Measurements from ENCODE around the gene THAP7. TPM values are rescaled to one million over a fixed set of nuclear protein-coding genes. Genes with fewer than 3 reads are reported as not detected.

THAP7 gene
- total and polyA plus RNA-seq, 9 of the 15 experiments (the other 6 are each of a cell fraction or from before 2014, with no cell fraction given): 7.9 to 263 (median 84.1) TPM

DNA sequence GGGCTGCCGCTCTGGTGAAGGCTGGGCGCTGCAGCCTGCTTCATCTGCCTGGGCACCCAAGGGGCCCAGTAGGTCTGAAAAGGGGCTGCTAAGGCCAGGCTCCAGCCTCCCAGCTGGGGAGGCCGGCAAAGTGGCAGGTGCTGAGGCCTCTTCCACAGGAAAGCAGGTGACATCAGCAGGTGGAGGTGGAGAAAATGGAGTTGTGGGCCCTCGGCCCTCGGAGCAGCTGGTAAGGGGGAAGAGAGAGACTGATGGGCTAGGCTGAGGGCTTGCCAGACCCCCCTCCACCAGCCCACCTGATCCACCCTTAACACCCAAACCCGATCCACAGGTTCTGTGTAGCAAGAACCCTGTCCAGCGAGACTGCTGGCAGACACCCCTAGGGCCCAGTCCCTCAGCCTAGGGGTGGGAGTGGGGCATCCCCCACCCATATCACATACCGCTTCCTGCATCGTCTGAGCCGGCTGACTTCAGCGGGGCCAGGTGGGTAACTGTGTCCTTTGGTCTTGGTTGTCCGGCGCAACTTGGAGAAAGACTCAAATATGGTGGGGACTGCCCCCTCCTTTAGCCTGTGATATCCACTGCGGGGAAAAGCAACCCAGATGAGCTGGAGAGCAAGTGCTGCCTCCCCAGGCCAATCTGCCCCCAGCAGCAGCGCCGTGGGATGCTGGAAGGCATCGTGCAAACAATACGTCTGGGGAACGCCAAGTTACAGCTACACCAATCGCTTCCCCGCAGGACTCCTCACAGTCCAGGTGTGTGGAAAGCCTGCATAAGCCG, 1.5 kb downstream of the THAP7 start (continued):
- TF ChIP-seq NCOA1 (IDR thresholded peaks at IDR 0.05; ENCODE audit: low read depth) (no peak), ESRRA (IDR thresholded peaks at IDR 0.05; ENCODE audit: borderline replicate concordance, low read depth) (no peak), AFF4 (CRISPR knock-in tag; IDR thresholded peaks at IDR 0.05) (no peak), CEBPB (tag; IDR thresholded peaks at IDR 0.05) (no peak), ZNF57 (CRISPR knock-in tag; IDR thresholded peaks at IDR 0.05) (no peak), SRF (CRISPR knock-in tag; IDR thresholded peaks at IDR 0.05) (peak in 1 of 2 experiments; percentile 14; a peak in 1 of 4 replicates), HLTF (IDR thresholded peaks at IDR 0.05) (no peak), RBBP5 (IDR thresholded peaks at IDR 0.05; ENCODE audit: borderline replicate concordance, insufficient read depth, low read length, poor library complexity, severe bottlenecking) (no peak), CEBPG (CRISPR knock-in tag; IDR thresholded peaks at IDR 0.05) (no peak), CEBPG (tag; conservative IDR thresholded peaks at IDR 0.05 in 1 of 2, IDR thresholded peaks at IDR 0.05 in 1 of 2) (no peak), IRF2 (CRISPR knock-in tag; IDR thresholded peaks at IDR 0.05) (no peak), RBM39 (optimal IDR thresholded peaks at IDR 0.05; ENCODE audit: low read depth, low read length) (no peak)
- TF ChIP-seq, protein P1, sequence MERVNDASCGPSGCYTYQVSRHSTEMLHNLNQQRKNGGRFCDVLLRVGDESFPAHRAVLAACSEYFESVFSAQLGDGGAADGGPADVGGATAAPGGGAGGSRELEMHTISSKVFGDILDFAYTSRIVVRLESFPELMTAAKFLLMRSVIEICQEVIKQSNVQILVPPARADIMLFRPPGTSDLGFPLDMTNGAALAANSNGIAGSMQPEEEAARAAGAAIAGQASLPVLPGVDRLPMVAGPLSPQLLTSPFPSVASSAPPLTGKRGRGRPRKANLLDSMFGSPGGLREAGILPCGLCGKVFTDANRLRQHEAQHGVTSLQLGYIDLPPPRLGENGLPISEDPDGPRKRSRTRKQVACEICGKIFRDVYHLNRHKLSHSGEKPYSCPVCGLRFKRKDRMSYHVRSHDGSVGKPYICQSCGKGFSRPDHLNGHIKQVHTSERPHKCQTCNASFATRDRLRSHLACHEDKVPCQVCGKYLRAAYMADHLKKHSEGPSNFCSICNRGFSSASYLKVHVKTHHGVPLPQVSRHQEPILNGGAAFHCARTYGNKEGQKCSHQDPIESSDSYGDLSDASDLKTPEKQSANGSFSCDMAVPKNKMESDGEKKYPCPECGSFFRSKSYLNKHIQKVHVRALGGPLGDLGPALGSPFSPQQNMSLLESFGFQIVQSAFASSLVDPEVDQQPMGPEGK (CRISPR knock-in tag; IDR thresholded peaks at IDR 0.05; ENCODE audit: borderline replicate concordance): no peak
- TF ChIP-seq, protein P2, sequence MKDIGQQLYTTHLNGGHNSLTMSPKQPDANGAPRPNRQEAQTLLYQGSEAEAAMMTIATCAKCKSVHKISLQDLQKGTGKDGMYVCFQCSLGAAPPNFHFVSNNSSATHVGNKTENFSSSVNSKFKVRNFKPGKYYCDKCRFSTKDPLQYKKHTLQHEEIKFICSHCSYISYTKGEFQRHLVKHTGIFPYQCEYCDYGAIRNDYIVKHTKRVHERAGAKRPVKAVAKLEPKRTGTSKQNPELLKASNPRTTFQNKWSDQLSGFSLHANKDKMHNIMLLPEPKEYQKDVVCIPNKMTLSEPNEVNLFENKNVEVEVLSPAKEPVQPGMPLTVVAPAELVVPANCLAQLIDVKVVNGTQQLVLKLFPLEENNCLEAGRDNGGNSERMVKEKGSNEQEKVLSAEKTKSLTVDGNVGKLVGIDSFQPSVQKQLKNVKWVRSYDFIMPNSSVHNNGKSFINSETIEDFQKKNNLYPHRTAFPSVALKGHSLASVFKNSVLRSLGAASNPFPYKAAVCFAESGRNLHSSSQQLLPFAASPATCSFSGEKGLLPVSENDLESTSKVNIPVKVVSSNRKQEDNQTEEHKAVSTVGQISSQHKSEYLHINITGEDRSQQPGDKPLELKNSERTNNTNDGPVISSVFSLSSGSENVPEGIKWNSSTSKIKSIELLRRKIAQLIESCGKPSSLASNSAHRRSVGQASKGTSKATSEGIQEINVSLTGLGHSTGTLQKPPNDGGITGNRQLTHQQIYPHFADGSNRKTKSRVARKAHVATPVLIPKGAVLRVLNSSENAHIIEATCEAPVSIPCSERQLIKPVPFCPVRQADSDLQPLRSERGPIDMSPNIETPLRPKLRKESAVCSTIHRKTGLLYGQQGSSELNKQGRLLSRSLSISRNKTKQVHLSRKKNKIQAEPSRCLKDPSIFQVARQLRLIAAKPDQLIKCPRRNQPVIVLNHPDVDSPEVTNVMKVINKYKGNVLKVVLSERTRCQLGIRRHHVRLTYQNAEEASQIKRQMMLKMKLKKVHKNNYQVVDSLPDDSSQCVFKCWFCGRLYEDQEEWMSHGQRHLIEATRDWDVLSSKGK (CRISPR knock-in tag; IDR thresholded peaks at IDR 0.05): no peak
- TF ChIP-seq, protein P3, sequence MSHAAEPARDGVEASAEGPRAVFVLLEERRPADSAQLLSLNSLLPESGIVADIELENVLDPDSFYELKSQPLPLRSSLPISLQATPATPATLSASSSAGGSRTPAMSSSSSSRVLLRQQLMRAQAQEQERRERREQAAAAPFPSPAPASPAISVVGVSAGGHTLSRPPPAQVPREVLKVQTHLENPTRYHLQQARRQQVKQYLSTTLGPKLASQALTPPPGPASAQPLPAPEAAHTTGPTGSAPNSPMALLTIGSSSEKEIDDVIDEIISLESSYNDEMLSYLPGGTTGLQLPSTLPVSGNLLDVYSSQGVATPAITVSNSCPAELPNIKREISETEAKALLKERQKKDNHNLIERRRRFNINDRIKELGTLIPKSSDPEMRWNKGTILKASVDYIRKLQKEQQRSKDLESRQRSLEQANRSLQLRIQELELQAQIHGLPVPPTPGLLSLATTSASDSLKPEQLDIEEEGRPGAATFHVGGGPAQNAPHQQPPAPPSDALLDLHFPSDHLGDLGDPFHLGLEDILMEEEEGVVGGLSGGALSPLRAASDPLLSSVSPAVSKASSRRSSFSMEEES (CRISPR knock-in tag; IDR thresholded peaks at IDR 0.05): no peak
